ENCODE data around the gene FXYD4. TPM values are rescaled to one million over a fixed set of nuclear protein-coding genes. Genes with fewer than 3 reads are reported as not detected.

Gene FXYD4
- total RNA-seq, 1 experiment from 2014 or later, result not detected

DNA sequence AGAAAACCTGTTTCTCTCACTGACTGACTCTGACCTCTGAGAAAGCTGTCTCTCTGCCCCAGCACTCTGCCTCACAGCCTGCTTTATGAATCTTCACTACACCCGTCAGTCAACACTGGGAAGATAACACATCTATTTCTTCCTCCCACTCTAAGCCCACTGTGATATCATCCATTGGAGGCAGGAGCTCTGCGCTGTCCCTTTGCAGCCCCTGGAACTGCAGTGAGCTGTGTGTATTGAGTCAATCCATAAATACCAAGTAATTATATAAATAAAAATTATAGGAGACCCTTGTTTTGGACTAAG, 17.2 kb upstream of the FXYD4 start:
- no peak overlapping the region for H3K4me3 ChIP-seq
- no peaks in the 10 kb centered on the region for H3K27me3 ChIP-seq
- H3K9me3 ChIP-seq (replicated peaks), result no peaks in the 10 kb centered on the region
- no peaks in the 10 kb centered on the region for H3K4me1 ChIP-seq
- DNase-seq, result no peak
- H3K36me3 ChIP-seq, result no peaks in the 10 kb centered on the region
- no peak overlapping the region for H3K27ac ChIP-seq

DNA sequence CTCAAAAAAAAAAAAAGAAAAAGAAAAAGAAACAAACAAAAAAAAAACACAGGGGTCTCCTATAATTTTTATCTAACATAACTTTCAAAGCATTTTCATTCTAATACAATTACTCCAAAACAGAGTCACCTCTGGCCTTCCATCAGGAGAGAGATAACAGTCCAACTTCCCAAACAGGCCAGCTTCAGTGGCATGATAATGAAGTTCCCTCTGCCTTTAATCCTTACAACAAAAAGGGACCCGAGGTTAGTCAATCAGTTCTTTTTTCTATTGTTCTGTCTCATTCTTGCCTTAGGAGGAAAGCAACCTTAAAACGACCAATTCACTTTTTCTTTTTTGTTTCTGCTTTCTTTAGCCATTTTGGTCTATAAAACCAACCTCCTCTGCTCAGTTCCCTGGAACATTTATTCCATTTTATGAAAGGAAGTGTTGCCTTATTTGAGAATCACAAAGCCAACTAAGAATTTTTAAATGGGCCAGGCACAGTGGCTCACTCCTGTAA, 16.5 kb upstream of the FXYD4 start:
- Histone ChIP-seq H3K9me3 (replicated peaks) (no peaks in the 10 kb centered on the region), H3K36me3 (no peaks in the 10 kb centered on the region), H3K4me1 (no peaks in the 10 kb centered on the region), H3K27me3 (no peaks in the 10 kb centered on the region), H3K27ac (no peak overlapping the region), H3K4me3 (no peak overlapping the region)
- DNase-seq, result no peak

DNA sequence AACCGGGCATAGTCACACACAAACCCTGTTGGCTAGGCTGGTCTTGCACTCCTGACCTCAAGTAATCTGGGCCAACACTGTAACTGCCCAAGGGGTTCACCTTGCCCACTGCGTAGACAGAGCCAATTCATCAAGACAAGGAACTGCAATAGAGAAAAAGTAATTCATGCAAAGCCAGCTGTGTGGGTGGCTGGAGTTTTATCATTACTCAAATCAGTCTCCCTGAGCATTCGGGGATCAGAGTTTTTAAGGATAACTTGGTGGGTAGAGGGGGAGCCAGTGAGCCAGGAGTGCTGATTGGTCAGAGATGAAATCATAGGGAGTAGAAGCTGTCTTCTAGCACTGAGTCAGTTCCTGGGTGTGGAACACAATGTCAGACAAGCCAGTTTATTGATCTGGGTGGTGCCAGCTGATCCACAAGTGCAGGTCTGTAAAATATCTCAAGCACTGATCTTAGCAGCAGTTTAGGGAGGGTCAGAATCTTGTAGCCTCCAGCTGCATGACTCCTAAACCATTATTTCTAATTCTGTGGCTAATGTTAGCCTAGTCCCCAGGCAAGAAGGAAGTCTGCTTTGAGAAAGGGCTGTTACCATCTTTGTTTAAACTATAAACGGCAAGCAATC, 15.6 kb upstream of the FXYD4 start:
- no peak for DNase-seq
- Histone ChIP-seq H3K4me3 (no peak overlapping the region), H3K9me3 (replicated peaks) (no peaks in the 10 kb centered on the region), H3K4me1 (no peaks in the 10 kb centered on the region), H3K36me3 (no peaks in the 10 kb centered on the region), H3K27me3 (no peaks in the 10 kb centered on the region), H3K27ac (no peak overlapping the region)

DNA sequence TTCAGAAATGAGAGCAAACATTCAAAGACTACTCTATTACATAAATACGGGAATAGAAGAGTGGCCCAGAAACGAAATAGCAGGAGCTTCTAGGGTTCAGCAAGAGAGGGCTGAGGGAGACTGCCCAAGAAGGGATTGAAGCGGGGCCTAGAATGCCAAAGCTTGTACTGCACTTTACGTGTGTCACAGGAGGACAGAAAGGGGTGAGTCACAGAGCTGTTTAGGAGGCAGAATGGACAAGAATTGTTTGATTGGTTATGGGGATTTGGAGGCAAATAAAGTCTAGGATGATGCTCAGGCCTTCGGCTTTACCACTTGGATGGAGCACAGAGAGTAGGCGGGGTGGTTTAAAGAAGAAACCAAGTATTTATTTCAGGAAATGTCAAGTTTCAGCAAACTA, 11.3 kb upstream of the FXYD4 start:
- Histone ChIP-seq H3K36me3 (no peaks in the 10 kb centered on the region), H3K27ac (no peak overlapping the region), H3K4me1 (no peaks in the 10 kb centered on the region), H3K9me3 (replicated peaks) (no peaks in the 10 kb centered on the region), H3K27me3 (no peaks in the 10 kb centered on the region), H3K4me3 (no peak overlapping the region)
- DNase-seq, result no peak

DNA sequence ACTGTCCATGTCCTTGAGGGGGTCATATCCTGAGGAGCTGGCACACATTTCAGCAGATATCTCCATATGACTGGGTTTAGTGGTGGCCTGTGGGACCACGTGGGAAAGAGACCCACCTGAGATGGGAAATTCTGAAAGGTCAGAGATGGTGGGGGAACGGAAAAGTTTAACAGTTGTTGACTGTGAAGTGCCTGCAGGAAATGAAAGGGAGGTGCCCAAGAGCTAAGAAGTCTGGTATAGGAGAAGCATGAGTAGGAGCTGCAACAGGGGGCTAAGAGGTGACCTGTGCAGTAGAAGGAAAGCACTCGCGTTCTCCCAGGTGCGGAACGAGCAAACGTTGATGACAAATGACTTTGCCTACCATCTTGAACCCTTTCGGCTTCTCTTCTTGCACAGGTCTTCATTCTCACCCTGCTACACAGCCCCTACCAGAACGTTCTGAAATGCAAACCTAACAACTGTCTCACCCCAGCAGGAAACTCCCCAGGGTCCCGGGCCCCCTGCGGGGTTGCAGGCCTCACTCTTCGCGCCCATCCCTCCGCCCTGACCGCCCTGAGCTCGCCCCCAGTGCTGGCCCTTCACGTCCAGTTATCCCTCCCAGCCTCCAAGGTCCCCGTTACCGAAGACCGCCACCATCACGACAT, 9.8 kb upstream of the FXYD4 start:
- Histone ChIP-seq H3K4me3 (no peak overlapping the region), H3K9me3 (replicated peaks) (no peaks in the 10 kb centered on the region), H3K27ac (no peak overlapping the region), H3K4me1 (no peaks in the 10 kb centered on the region), H3K36me3 (no peaks in the 10 kb centered on the region), H3K27me3 (no peaks in the 10 kb centered on the region)
- DNase-seq, result no peak

DNA sequence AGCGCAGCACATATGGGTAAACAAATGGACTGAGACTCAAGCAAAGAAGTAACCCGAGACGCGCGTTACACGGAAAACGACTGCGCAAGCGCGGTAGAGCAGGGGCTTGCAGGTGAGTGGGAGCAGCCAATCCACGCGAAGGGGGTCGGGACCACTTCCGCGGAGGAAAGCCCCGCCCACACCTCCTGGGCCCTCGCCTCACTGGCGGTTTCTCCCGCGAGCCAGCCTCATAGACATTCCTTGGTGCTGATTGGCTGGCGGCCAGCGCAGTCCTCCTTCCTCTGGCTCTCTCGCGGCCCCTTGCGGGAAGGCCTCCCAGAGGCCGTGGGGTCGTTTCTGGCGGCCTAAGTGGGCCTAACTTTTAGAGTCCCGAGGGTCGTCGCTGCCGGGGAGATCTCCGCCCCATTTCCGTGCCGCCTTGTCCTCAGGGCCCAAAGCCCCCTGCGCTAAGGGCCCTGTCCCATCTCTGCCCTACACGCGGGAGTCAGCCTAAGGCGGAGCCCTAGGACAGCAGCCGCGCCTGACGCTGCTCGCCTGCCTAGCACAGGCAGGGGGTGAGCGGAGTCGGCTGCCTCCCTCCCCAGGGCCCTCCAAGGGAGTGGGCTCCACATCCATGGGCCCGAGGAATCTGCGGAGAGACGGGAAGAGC, 9.1 kb upstream of the FXYD4 start:
- H3K27ac ChIP-seq, result no peak overlapping the region
- H3K4me1 ChIP-seq, result no peaks in the 10 kb centered on the region
- no peaks in the 10 kb centered on the region for H3K9me3 ChIP-seq (replicated peaks)
- H3K27me3 ChIP-seq, result no peaks in the 10 kb centered on the region
- H3K4me3 ChIP-seq, result no peak overlapping the region
- DNase-seq, result no peak
- H3K36me3 ChIP-seq, result no peaks in the 10 kb centered on the region

DNA sequence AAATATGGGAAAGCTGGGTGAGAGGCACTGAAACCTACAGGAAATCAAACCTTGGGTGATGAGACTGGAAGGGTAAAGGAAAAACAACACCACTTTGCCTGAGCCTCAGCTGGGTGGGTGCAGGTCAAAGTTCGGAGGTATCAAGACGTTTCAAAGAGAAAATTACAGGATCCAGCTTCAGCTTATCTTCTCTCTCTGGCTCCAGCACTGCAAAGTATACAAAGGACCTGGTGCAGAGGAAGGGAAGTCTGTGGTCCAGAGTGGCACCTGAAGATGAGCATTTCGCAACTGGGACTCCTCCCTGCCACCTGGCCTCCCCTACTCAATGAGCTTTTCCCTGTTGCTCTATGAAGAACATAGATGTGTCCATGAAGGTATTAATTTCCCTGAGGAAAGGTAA, 6.4 kb upstream of the FXYD4 start:
- DNase-seq, result no peak
- no peaks in the 10 kb centered on the region for H3K36me3 ChIP-seq
- no peak overlapping the region for H3K27ac ChIP-seq
- H3K4me3 ChIP-seq, result no peak overlapping the region
- H3K4me1 ChIP-seq, result no peaks in the 10 kb centered on the region
- H3K27me3 ChIP-seq, result no peaks in the 10 kb centered on the region
- H3K9me3 ChIP-seq (replicated peaks), result no peaks in the 10 kb centered on the region

DNA sequence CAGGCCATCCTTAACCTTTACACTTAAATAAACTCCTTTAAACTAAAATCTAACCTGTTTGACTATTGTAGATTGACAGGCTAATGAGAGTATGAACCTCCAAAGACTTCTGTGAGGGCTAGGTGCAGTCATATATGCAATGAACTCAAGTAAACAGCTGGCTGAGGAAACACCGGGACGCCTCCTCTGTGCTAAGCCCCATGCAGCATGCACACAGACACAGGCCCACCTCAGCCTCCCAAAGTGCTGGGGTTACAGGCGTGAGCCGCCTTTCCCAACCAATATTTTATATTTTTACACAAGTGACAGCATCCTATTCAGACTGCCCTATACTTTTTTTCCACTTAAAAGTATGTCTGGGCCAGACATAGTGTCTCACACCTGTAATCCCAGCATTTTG, 1.5 kb upstream of the FXYD4 start:
- Histone ChIP-seq H3K27me3 (no peaks in the 10 kb centered on the region), H3K4me1 (no peaks in the 10 kb centered on the region), H3K27ac (no peak overlapping the region), H3K4me3 (no peak overlapping the region), H3K36me3 (no peaks in the 10 kb centered on the region), H3K9me3 (replicated peaks) (no peaks in the 10 kb centered on the region)
- no peak for DNase-seq

DNA sequence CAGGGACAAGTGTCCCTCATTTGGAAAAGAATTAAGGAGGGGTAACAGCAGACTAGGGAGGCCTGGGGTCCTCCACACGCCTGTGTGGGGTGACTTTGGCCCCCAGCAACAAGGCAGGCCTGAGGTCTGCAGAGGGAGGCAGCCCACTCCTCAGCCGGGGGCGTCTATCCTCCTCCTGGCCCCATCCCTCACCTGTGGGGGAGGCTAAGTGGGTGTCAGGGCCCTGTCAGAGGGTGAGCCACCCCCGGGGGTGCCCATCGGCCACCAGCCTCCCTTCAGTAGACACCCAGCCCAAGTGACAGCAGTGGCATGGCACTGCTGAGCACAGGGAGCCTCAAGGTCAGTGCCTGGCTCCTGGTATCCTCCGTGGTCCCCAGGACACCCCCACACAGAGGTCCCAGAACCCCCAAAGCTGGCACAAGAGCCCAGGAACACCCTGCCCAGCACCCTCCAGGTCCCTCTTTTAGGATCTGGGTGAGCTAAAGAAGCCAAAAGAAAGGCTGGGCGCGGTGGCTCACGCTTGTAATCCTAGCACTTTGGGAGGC, 693 bp upstream of the FXYD4 start:
- Histone ChIP-seq H3K27me3 (no peaks in the 10 kb centered on the region), H3K9me3 (replicated peaks) (no peaks in the 10 kb centered on the region), H3K4me1 (no peaks in the 10 kb centered on the region), H3K36me3 (no peaks in the 10 kb centered on the region), H3K27ac (no peak overlapping the region), H3K4me3 (no peak overlapping the region)
- no peak for DNase-seq

DNA sequence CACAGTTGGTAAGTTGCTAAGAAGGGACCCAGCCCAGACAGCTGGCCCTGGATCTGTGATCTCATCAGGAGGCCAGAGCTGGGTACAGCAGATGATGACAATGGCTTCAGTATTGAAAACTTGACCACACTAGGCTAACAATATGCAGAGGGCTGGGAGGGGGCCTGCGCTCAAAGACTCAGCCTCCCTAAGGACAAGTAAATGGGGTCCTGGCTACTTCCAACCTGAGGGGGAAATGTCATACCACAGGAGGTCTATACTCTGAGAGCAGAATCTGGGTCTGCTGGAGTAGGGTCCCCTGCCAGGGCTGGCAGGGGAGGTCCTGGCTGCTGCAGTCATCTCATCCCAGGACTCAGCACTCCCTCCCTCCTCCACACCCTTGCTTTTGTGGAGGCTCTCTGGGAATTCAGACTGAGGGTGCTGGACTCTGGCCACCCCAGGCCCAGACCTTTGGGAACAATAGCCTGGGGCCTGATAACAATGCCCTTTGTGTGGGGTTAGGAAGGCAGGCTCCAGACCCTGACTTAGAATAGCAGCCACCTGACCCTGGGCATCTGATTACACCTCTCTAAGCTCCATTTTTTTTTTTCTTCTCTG, 1.4 kb downstream of the FXYD4 start:
- Histone ChIP-seq H3K4me1 (no peaks in the 10 kb centered on the region), H3K27me3 (no peaks in the 10 kb centered on the region), H3K4me3 (no peak overlapping the region), H3K9me3 (replicated peaks) (no peaks in the 10 kb centered on the region), H3K27ac (no peak overlapping the region), H3K36me3 (no peaks in the 10 kb centered on the region)
- no peak for DNase-seq

DNA sequence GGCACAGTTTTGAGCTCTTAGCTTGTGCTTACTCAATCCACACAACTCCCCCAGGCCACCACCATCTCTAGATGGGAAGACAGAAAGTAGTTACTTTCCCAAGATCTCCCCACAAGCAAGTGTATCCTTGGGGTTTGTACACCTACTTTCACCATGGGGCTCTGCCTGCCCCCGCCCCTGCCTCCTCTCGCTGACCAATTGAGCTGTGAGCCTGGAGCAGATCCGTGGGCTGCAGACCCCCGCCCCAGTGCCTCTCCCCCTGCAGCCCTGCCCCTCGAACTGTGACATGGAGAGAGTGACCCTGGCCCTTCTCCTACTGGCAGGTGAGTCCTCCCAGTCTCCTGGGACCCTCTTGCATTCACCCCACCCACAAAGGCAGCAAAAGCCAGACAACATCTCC, 2.0 kb downstream of the FXYD4 start:
- no peak for DNase-seq
- Histone ChIP-seq H3K27ac (no peak overlapping the region), H3K4me1 (no peaks in the 10 kb centered on the region), H3K9me3 (replicated peaks) (no peaks in the 10 kb centered on the region), H3K36me3 (no peaks in the 10 kb centered on the region), H3K4me3 (no peak overlapping the region), H3K27me3 (no peaks in the 10 kb centered on the region)

DNA sequence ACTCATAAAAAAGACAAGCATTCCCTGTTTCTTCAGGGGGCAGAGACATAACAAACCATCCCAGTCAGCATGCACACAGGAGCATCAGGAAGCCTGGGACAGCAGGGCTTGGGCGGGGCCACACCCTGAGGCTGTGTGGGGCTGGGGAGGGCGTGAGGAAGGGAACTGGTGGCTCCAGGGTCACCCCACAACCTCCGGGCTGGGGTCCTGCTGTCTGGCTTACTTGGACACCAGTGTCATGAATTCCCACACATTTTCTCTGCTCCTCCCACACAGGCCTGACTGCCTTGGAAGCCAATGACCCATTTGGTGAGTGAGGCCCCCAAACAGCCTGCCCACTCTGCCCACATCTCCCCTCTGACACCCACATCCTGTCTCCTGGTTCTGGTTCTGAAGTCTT, 2.8 kb downstream of the FXYD4 start:
- no peaks in the 10 kb centered on the region for H3K36me3 ChIP-seq
- no peak overlapping the region for H3K27ac ChIP-seq
- no peaks in the 10 kb centered on the region for H3K27me3 ChIP-seq
- no peaks in the 10 kb centered on the region for H3K4me1 ChIP-seq
- no peak overlapping the region for H3K4me3 ChIP-seq
- no peak for DNase-seq
- H3K9me3 ChIP-seq (replicated peaks), result no peaks in the 10 kb centered on the region

DNA sequence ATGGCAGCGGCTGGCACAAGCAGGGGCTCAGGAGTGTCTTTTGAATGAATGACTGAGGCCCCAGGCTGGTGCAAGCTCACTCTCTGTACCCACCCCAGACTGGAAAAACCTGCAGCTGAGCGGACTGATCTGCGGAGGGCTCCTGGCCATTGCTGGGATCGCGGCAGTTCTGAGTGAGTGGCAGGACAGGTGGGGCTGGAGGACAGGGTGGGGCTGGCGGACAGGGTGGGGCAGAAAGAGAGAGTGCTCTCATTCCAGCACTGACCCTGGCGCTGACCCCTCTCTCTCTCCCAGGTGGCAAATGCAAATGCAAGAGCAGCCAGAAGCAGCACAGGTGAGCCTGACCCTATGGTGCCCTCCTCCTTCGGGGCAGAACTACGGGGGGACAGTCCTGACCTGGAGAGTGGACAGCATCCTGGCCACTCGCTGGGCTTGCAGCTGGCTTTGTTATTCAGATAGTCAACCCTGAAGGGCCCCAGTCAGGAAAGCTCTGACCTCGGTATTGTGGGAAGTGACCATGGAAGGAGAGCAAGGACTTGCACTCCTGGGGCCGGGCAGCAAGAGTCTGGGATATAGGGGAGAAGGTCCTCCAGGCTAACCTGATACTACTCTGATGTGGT, 4.1 kb downstream of the FXYD4 start:
- H3K9me3 ChIP-seq (replicated peaks), result no peaks in the 10 kb centered on the region
- peak; percentile 5 to 6 for DNase-seq
- no peaks in the 10 kb centered on the region for H3K36me3 ChIP-seq
- no peaks in the 10 kb centered on the region for H3K27me3 ChIP-seq
- no peaks in the 10 kb centered on the region for H3K4me1 ChIP-seq
- H3K4me3 ChIP-seq, result no peak overlapping the region
- H3K27ac ChIP-seq, result no peak overlapping the region

DNA sequence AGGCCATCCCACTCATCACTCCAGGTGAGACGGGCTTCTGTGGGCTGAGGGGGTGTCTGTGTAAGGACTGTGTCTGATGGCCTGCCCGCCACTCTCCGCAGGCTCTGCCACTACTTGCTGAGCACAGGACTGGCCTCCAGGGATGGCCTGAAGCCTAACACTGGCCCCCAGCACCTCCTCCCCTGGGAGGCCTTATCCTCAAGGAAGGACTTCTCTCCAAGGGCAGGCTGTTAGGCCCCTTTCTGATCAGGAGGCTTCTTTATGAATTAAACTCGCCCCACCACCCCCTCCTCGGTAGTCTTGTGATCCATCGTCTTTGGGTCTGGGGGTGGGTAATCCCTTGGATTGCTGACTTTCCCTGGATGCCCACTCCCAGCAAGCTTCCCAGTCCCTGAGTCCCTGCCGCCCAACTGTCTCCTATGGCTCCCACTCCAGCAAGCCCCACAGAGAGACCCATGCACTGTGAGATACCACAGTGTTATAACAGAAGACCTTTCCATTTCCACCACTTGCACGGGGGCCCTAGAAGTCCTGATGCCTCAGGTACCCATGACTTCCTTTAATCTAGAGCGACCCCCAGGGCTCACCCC, 4.7 kb downstream of the FXYD4 start:
- no peaks in the 10 kb centered on the region for H3K36me3 ChIP-seq
- H3K27me3 ChIP-seq, result no peaks in the 10 kb centered on the region
- H3K4me3 ChIP-seq, result no peak overlapping the region
- H3K27ac ChIP-seq, result no peak overlapping the region
- H3K9me3 ChIP-seq (replicated peaks), result no peaks in the 10 kb centered on the region
- no peaks in the 10 kb centered on the region for H3K4me1 ChIP-seq
- DNase-seq, result no peak

Measured in SJCRH30 (cell line).